HCT116 (cell line): ENCODE results near the gene RSPH4A. TPM values are rescaled to one million over a fixed set of nuclear protein-coding genes. Genes with fewer than 3 reads are reported as not detected.

Experiments
- ATAC-seq: fragments of 200-7000 bp; cut with Tn5 transposase; 2 replicates; pipeline ENCODE4 v1.9.1; 2020; ENCODE audit warnings: mild to moderate bottlenecking, moderate library complexity
- Bru-seq: library from RNA; stranded (reverse); fragments of 400-500 nt; gene quantifications from one replicate; lab custom pipeline; 2021; lab: Mats Ljungman, UMichigan
- BruChase-seq, 2 experiments: library from RNA; stranded (reverse); fragments of 400-500 nt; gene quantifications; one replicate each; lab custom pipeline; 2021; lab: Mats Ljungman, UMichigan
- BruUV-seq: library from RNA; stranded (reverse); fragments of 400-500 nt; replicated peaks from 2 replicates; lab custom pipeline; 2021; lab: Mats Ljungman, UMichigan
- CTCF ChIA-PET: fragments of 300-600 bp; sonication (Branson Sonifier 250); formaldehyde crosslinking; loops from one replicate; lab custom pipeline; 2021; ENCODE audit warnings: antibody characterized with exemption; lab: Charles Lee
- POLR2A ChIA-PET: fragments of 300-600, 350-600 bp; sonication (Branson Sonifier 250); formaldehyde crosslinking; loops from one replicate; lab custom pipeline; 2021; ENCODE audit warnings: antibody characterized with exemption; lab: Charles Lee
- RAD21 ChIA-PET, 2 experiments: fragments of 300-600 bp; sonication (Branson Sonifier 250); formaldehyde crosslinking; loops; one replicate each; lab custom pipeline; 2023; ENCODE audit warnings: low total read pairs in 2 of 2; ENCODE audit not compliant: uncharacterized antibody in 2 of 2, unreplicated experiment in 2 of 2, low non-redundant PET in 1 of 2; lab: Charles Lee
- DNase-seq: peaks from one replicate; pipeline ENCODE4 v3.0.0-alpha.2; 2010; ENCODE audit warnings: low read depth, low spot score
- H2AFZ ChIP-seq: fragments of 200-600 bp; shearing (Covaris generic), sonication (generic); 2 replicates; pipeline ENCODE4 v1.6.1; 2017; ENCODE audit warnings: low read depth, mixed run types, mixed read lengths, antibody characterized with exemption, low read length; ENCODE audit not compliant: poor library complexity, severe bottlenecking
- H3K27ac ChIP-seq: 2 replicates; pipeline ENCODE4 v1.5.1; 2012; ENCODE audit warnings: low read depth, low read length
- H3K27me3 ChIP-seq: fragments of 200-600 bp; sonication (generic); 2 replicates; pipeline ENCODE4 v1.6.1; 2016; ENCODE audit warnings: mixed run types, low read length, mixed read lengths; ENCODE audit not compliant: insufficient read depth
- H3K36me3 ChIP-seq, 2 experiments: fragments of 200-500 bp in 1 of 2; fragments of 200-600 bp in 1 of 2; sonication (Bioruptor generic) in 1 of 2; sonication (generic) in 1 of 2; 2 replicates each; pipeline versions ENCODE4 v1.5.1 to v1.6.1; 2014 to 2016; ENCODE audit warnings: low read length in 2 of 2, inconsistent platforms in 1 of 2, mixed read lengths in 1 of 2, mixed run types in 1 of 2; ENCODE audit not compliant: insufficient read depth in 2 of 2, control insufficient read depth in 1 of 2
- H3K4me1 ChIP-seq, 2 experiments: fragments of 200-600 bp in 1 of 2; sonication (generic) in 1 of 2; 2 replicates each; pipeline versions ENCODE4 v1.5.1 to v1.6.1; 2012 to 2017; ENCODE audit warnings: low read length in 2 of 2, inconsistent platforms in 1 of 2, mild to moderate bottlenecking in 1 of 2, mixed read lengths in 1 of 2, mixed run types in 1 of 2, moderate library complexity in 1 of 2; ENCODE audit not compliant: insufficient read depth in 2 of 2, control insufficient read depth in 1 of 2
- H3K4me2 ChIP-seq: fragments of 200-600 bp; sonication (generic); 2 replicates; pipeline ENCODE4 v1.6.1; 2017; ENCODE audit warnings: mixed run types, low read length, mixed read lengths
- H3K4me3 ChIP-seq, 2 experiments: fragments of 200-600 bp in 1 of 2; sonication (generic) in 1 of 2; replicated peaks in 1 of 2; 2 replicates each; pipeline ENCODE4 v1.5.1; 2011 to 2016; ENCODE audit warnings: low read length in 2 of 2, control low read depth in 1 of 2, low read depth in 1 of 2, mild to moderate bottlenecking in 1 of 2, mixed read lengths in 1 of 2, mixed run types in 1 of 2
- H3K79me2 ChIP-seq: fragments of 200-600 bp; sonication (generic); 2 replicates; pipeline ENCODE4 v1.6.1; 2017; ENCODE audit warnings: mild to moderate bottlenecking, mixed run types, low read length, moderate library complexity, mixed read lengths; ENCODE audit not compliant: insufficient read depth
- H3K9ac ChIP-seq: fragments of 200-600 bp; sonication (generic); 2 replicates; pipeline ENCODE4 v1.6.1; 2016; ENCODE audit warnings: low read length, mixed read lengths
- H3K9me2 ChIP-seq: fragments of 200-600 bp; sonication (generic), shearing (Covaris generic); 2 replicates; pipeline ENCODE4 v1.6.1; 2017; ENCODE audit warnings: mixed run types, mild to moderate bottlenecking, moderate library complexity; ENCODE audit not compliant: insufficient read depth
- H3K9me3 ChIP-seq, 2 experiments: fragments of 200-500 bp in 1 of 2; fragments of 200-600 bp in 1 of 2; sonication (Bioruptor generic) in 1 of 2; sonication (generic) in 1 of 2; 2 replicates each; pipeline ENCODE4 v1.6.1; 2014 to 2017; ENCODE audit warnings: low read length in 2 of 2, mixed read lengths in 2 of 2, inconsistent platforms in 1 of 2, low read depth in 1 of 2, mild to moderate bottlenecking in 1 of 2, mixed run types in 1 of 2, moderate library complexity in 1 of 2; ENCODE audit not compliant: control insufficient read depth in 1 of 2, insufficient read depth in 1 of 2
- H4K20me1 ChIP-seq: fragments of 200-600 bp; sonication (generic), shearing (Covaris generic); 2 replicates; pipeline ENCODE4 v1.6.1; 2017; ENCODE audit warnings: mixed run types, mild to moderate bottlenecking, moderate library complexity; ENCODE audit not compliant: insufficient read depth
- EGR1 ChIP-seq: IDR thresholded peaks from 2 replicates; pipeline ENCODE4 v1.6.1; 2012; ENCODE audit warnings: low read depth
- JUND ChIP-seq: IDR thresholded peaks from 2 replicates; pipeline ENCODE4 v1.6.1; 2012
- POLR2A ChIP-seq: IDR thresholded peaks from 2 replicates; pipeline ENCODE4 v1.7.0; 2011; ENCODE audit warnings: borderline replicate concordance; ENCODE audit not compliant: insufficient read depth, insufficient read length; ENCODE audit errors: extremely low read depth
- POLR2AphosphoS5 ChIP-seq: IDR thresholded peaks from 2 replicates; pipeline ENCODE4 v1.6.1; 2011; ENCODE audit warnings: mild to moderate bottlenecking, low read depth, low read length, moderate library complexity
- SP1 ChIP-seq: IDR thresholded peaks from 2 replicates; pipeline ENCODE4 v1.6.1; 2012; ENCODE audit warnings: low read depth
- SRF ChIP-seq: IDR thresholded peaks from 2 replicates; pipeline ENCODE4 v1.6.1; 2012; ENCODE audit warnings: low read depth
- TCF7L2 ChIP-seq: IDR thresholded peaks from 2 replicates; pipeline ENCODE4 v1.7.0; 2011; ENCODE audit warnings: borderline replicate concordance, inconsistent platforms; ENCODE audit not compliant: insufficient read depth, insufficient read length; ENCODE audit errors: extremely low read depth
- YY1 ChIP-seq: IDR thresholded peaks from 2 replicates; pipeline ENCODE4 v1.6.1; 2011; ENCODE audit warnings: low read length, low read depth, moderate library complexity, mild to moderate bottlenecking; ENCODE audit not compliant: insufficient replicate concordance; ENCODE audit errors: extremely low read depth
- ZBTB33 ChIP-seq: IDR thresholded peaks from 2 replicates; pipeline ENCODE4 v1.6.1; 2011; ENCODE audit warnings: mild to moderate bottlenecking, low read length, moderate library complexity; ENCODE audit not compliant: insufficient replicate concordance; ENCODE audit errors: extremely low read depth
- ZNF274 ChIP-seq: fragments of 200-500 bp; sonication (Bioruptor generic); IDR thresholded peaks from 2 replicates; pipeline ENCODE4 v1.6.1; 2014; ENCODE audit warnings: mild to moderate bottlenecking, low read depth, low read length, inconsistent platforms
- intact Hi-C: fragments of 100-400 bp; cut with micrococcal nuclease; formaldehyde crosslinking; loops from 2 replicates; pipeline ENCODE4 v1.10.0; 2022
- long read RNA-seq: library from polyadenylated mRNA; unstranded; transcript quantifications from one replicate; pipeline ENCODE4 v2.0.0, GENCODE V29; 2021; ENCODE audit not compliant: unreplicated experiment
- polyA plus RNA-seq: library from polyadenylated mRNA; unstranded; fragments of >200 nt; gene quantifications from 2 replicates; pipeline ENCODE4 v1.2.1, GENCODE V29; 2012; ENCODE audit warnings: missing spikeins
- total RNA-seq: library from RNA; stranded (reverse); gene quantifications from one replicate; pipeline ENCODE4 v1.2.1, GENCODE V29; 2021; ENCODE audit not compliant: unreplicated experiment

The RSPH4A gene
- total RNA-seq: 0.27 TPM
- polyA plus RNA-seq: 0.07 and 0.10 TPM in 2 replicates
- percentile 35 among the genes with signal in this experiment for Bru-seq, nascent RNA
- BruChase-seq, experiment 1, labeled RNA remaining after a 6-hour chase: percentile 30 among the genes with signal in this experiment
- BruChase-seq, experiment 2, labeled RNA remaining after a 2-hour chase: percentile 24 among the genes with signal in this experiment
- long read RNA-seq, partial matches to known transcripts: 0 of 1 reads
- long read RNA-seq, other reads (novel, unspliced or antisense): 1 of 1 reads

GRCh38 chr6:116615937-116616736 lies at the start of gene RSPH4A:
Gene RSPH4A, plus strand, starts transcription at chr6:116616479. Its CDS starts 145 bp downstream, at chr6:116616624.
- TF ChIP-seq YY1 (peak; percentile 11), EGR1 (no peak), JUND (no peak), ZNF274 (no peak), ZBTB33 (no peak), SP1 (peak; percentile 71), TCF7L2 (no peak), POLR2AphosphoS5 (peak; percentile 61), SRF (no peak), POLR2A (no peak)
- peaks cover 0 to 5% of the 10 kb centered on the region in 2 experiments; a peak in 1 of 4 replicates for H3K4me1 ChIP-seq
- peak within 1 kb of the TSS; percentile 43 for H3K9ac ChIP-seq
- ATAC-seq (peak; percentile 99), DNase-seq (peak; percentile 67)
- ChIA-PET CTCF (no interaction called here), RAD21 (no interaction called here), POLR2A (no interaction called here)
- peak within 1 kb of the TSS; percentile 3 for H2AFZ ChIP-seq
- intact Hi-C loops: no loop called here
- H3K9me2 ChIP-seq: no peaks in the 10 kb centered on the region
- no peak within 1 kb of the TSS for H3K27ac ChIP-seq
- H3K79me2 ChIP-seq: no peaks in the 10 kb centered on the region
- no peaks in the 10 kb centered on the region for H3K27me3 ChIP-seq
- H3K4me2 ChIP-seq: peak within 1 kb of the TSS; percentile 59
- peak within 1 kb of the TSS; percentile 48 to 54 for H3K4me3 ChIP-seq
- no peaks in the 10 kb centered on the region for H3K36me3 ChIP-seq
- H4K20me1 ChIP-seq: no peaks in the 10 kb centered on the region
- no peaks in the 10 kb centered on the region for H3K9me3 ChIP-seq
- no TSS peak for BruUV-seq
